SK-N-SH treated with all-trans-retinoic acid at 6 μM for 48 hours (cell line): Measurements from ENCODE around the gene KIRREL3.

ENCODE experiments used
- PPARA ChIP-seq: fragments of 250-450 bp; sonication (Bioruptor Pico); IDR thresholded peaks from 2 replicates; pipeline ENCODE4 v1.5.0; 2020; ENCODE audit warnings: mild to moderate bottlenecking, borderline replicate concordance
- RARB ChIP-seq: fragments of 250-450 bp; sonication (Bioruptor Pico); IDR thresholded peaks from 2 replicates; pipeline ENCODE4 v1.8.0; 2021; ENCODE audit warnings: mild to moderate bottlenecking, moderate library complexity
- TOX ChIP-seq: fragments of 250-450 bp; sonication (Bioruptor Pico); IDR thresholded peaks from 2 replicates; pipeline ENCODE4 v1.8.0; 2021; ENCODE audit warnings: mild to moderate bottlenecking, moderate library complexity, borderline replicate concordance
- ZC3H10 ChIP-seq: fragments of 250-450 bp; sonication (Bioruptor Pico); IDR thresholded peaks from 2 replicates; pipeline ENCODE4 v1.5.1; 2021; ENCODE audit warnings: mild to moderate bottlenecking, moderate library complexity
- TF ChIP-seq, protein P1 (sequence below): fragments of 250-450 bp; sonication (Bioruptor Pico); IDR thresholded peaks from 2 replicates; pipeline ENCODE4 v1.5.1; 2020; ENCODE audit warnings: low read depth, mild to moderate bottlenecking, moderate library complexity

DNA sequence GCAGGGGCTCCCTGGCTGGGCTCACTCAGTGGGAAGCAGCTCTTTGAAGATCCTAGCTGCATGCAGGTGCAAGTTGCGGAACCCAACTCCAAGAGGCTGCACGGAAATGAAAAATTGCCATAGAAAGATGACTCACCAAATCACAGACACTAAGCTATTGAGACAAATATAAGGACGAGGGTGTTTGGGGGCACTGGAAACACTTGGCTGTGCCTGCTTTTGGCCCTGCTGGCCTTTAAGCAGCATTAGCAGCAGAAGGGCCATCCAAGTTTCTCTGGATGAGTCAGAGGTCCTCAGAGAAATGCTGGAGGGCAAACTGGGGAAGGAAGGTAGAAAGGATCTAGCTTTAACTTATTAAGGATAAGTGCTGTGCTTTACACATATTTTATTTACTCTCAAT lies 282.3 kb downstream of the KIRREL3 start:
- TF ChIP-seq, protein P1, sequence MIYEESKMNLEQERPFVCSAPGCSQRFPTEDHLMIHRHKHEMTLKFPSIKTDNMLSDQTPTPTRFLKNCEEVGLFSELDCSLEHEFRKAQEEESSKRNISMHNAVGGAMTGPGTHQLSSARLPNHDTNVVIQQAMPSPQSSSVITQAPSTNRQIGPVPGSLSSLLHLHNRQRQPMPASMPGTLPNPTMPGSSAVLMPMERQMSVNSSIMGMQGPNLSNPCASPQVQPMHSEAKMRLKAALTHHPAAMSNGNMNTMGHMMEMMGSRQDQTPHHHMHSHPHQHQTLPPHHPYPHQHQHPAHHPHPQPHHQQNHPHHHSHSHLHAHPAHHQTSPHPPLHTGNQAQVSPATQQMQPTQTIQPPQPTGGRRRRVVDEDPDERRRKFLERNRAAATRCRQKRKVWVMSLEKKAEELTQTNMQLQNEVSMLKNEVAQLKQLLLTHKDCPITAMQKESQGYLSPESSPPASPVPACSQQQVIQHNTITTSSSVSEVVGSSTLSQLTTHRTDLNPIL = no peak
- TF ChIP-seq RARB (CRISPR knock-in tag) (no peak), PPARA (CRISPR knock-in tag) (no peak), TOX (no peak), ZC3H10 (CRISPR knock-in tag) (no peak)
